ENCODE data around the gene LRMDA. TPM values are rescaled to one million over a fixed set of nuclear protein-coding genes. Genes with fewer than 3 reads are reported as not detected.

LRMDA gene
- total and polyA plus RNA-seq, 2 of the 4 experiments (the other 2 are of a cell fraction) = 0.07 TPM; not detected in 1

- ChIA-PET CTCF (no interaction called here), POLR2A (ENCODE audit: unreplicated experiment) (no interaction called here)
- Histone ChIP-seq H3K4me1 (ENCODE audit: control insufficient read depth, insufficient read depth, low read length) (no peaks in the 10 kb centered on the region), H3K14ac (replicated peaks; ENCODE audit: low read depth, low read length) (no peak overlapping the region), H3K23ac (ENCODE audit: low read depth, low read length) (no peak overlapping the region), H4K8ac (ENCODE audit: low read depth in 2 of 2, low read length in 2 of 2) (no peak overlapping the region), H2BK20ac (ENCODE audit: low read depth, low read length) (no peak overlapping the region), H4K20me1 (ENCODE audit: insufficient read depth, low read length) (no peaks in the 10 kb centered on the region), H2BK15ac (ENCODE audit: low read depth, low read length) (no peak overlapping the region), H2AFZ (replicated peaks; ENCODE audit: low read length, poor library complexity) (no peak overlapping the region), H3K4me3 (ENCODE audit: insufficient read depth, low read depth, low read length) (no peak overlapping the region), H3K9me3 (ENCODE audit: control insufficient read depth, insufficient read depth, low read length) (no peaks in the 10 kb centered on the region), H4K91ac (ENCODE audit: insufficient read depth, low read depth, low read length) (no peak overlapping the region), H3K9ac (ENCODE audit: low read depth, low read length) (no peak overlapping the region), H3K36me3 (ENCODE audit: control insufficient read depth, insufficient read depth, low read length) (no peaks in the 10 kb centered on the region), H4K5ac (ENCODE audit: low read depth, low read length) (no peak overlapping the region), H3K79me1 (ENCODE audit: low read depth in 1 of 2, low read length in 2 of 2) (no peaks in the 10 kb centered on the region), H2BK120ac (ENCODE audit: low read depth, low read length) (no peak overlapping the region), H3K4ac (ENCODE audit: low read depth, low read length) (no peak overlapping the region), H3K4me2 (ENCODE audit: low read depth, low read length) (no peak overlapping the region), H3K56ac (ENCODE audit: extremely low read depth, insufficient read depth, low read length) (no peak overlapping the region), H3K9me1 (ENCODE audit: insufficient read depth, low read length) (no peaks in the 10 kb centered on the region), H2AK5ac (ENCODE audit: low read depth, low read length) (no peak overlapping the region), H3K27me3 (ENCODE audit: control insufficient read depth, insufficient read depth, low read length) (no peaks in the 10 kb centered on the region; the same call in none of the 2 replicates), H3K27ac (ENCODE audit: insufficient read depth, low read length) (no peak overlapping the region), H2BK5ac (ENCODE audit: low read depth, low read length, poor library complexity, severe bottlenecking) (no peak overlapping the region), H2AK9ac (replicated peaks; ENCODE audit: low read depth, low read length, poor library complexity) (no peak overlapping the region), H3K18ac (ENCODE audit: low read depth, low read length) (no peak overlapping the region)
- DNase-seq = no peak
- TF ChIP-seq MXI1 (IDR thresholded peaks at IDR 0.05; ENCODE audit: borderline replicate concordance, low read depth, low read length) = no peak
- no peak for TF ChIP-seq SMC3 (IDR thresholded peaks at IDR 0.05; ENCODE audit: low read depth, low read length)
- TF ChIP-seq RFX5 (IDR thresholded peaks at IDR 0.05; ENCODE audit: low read depth, low read length) = no peak
- TF ChIP-seq MAFK (IDR thresholded peaks at IDR 0.05; ENCODE audit: low read depth, low read length) = no peak
- TF ChIP-seq USF2 (IDR thresholded peaks at IDR 0.05; ENCODE audit: low read depth, low read length) = no peak
- no peak for TF ChIP-seq CHD1 (IDR thresholded peaks at IDR 0.05; ENCODE audit: low read depth, low read length)
- no peak for TF ChIP-seq RAD21 (IDR thresholded peaks at IDR 0.05; ENCODE audit: low read length)
- TF ChIP-seq FOS (IDR thresholded peaks at IDR 0.05; ENCODE audit: low read depth, low read length) = no peak
- no peak for TF ChIP-seq NFE2L2 (IDR thresholded peaks at IDR 0.05; ENCODE audit: low read depth, low read length)
- TF ChIP-seq RCOR1 (IDR thresholded peaks at IDR 0.05; ENCODE audit: insufficient replicate concordance, low read length) = no peak
- TF ChIP-seq MAZ (IDR thresholded peaks at IDR 0.05; ENCODE audit: borderline replicate concordance, low read depth, low read length) = no peak
- no peak for TF ChIP-seq CEBPB (IDR thresholded peaks at IDR 0.05; ENCODE audit: low read depth, low read length)
- no peak for TF ChIP-seq CTCF (conservative IDR thresholded peaks at IDR 0.05; ENCODE audit: low read depth, low read length)
- TF ChIP-seq ELK1 (IDR thresholded peaks at IDR 0.05; ENCODE audit: borderline replicate concordance, low read depth, low read length) = no peak
- in situ Hi-C loops (cut with MboI; ENCODE audit: low sequenced_read_pairs) = no loop called here
- intact Hi-C loops (cut with micrococcal nuclease) = no loop called here
- no peak for ATAC-seq (ENCODE audit: low read depth)
- dilution Hi-C loops (cut with HindIII; ENCODE audit: low sequenced_read_pairs, unreplicated experiment) = no loop called here
- WGBS, 2 experiments (ENCODE audit: extremely low coverage in 2 of 2, insufficient read length in 1 of 2) = 78% methylated on average over 5 of the region's 15 CpGs; no CpG with 5 or more reads in 1 of the 2 experiments
- no TSS peak for BruUV-seq (replicated peaks)
Measured at GRCh38 chr10:75597773-75598440, 166.5 kb downstream of the LRMDA start.

Data from IMR-90 (cell line).